SU-DHL-6 (cell line): ENCODE data around the gene ZNF333.

Experiments used
- H2AFZ ChIP-seq: fragments of 200-600 bp; sonication (generic); 2 replicates; pipeline ENCODE4 v1.6.1; 2014; ENCODE audit warnings: low read depth, mild to moderate bottlenecking, moderate library complexity, mixed read lengths, antibody characterized with exemption, low read length; ENCODE audit not compliant: severe bottlenecking
- H3F3A ChIP-seq: fragments of 200-600 bp; shearing (Covaris generic); 2 replicates; pipeline ENCODE4 v1.6.0; 2016; ENCODE audit warnings: antibody characterized with exemption, mild to moderate bottlenecking; ENCODE audit not compliant: insufficient read depth
- H3K27ac ChIP-seq: fragments of 200-600 bp; sonication (generic); 2 replicates; pipeline ENCODE4 v1.5.1; 2016; ENCODE audit warnings: low read depth, mild to moderate bottlenecking, low read length, moderate library complexity, mixed read lengths
- H3K27me3 ChIP-seq: fragments of 200-600 bp; sonication (generic), shearing (Covaris generic); 2 replicates; pipeline ENCODE4 v1.6.0; 2014; ENCODE audit warnings: mild to moderate bottlenecking, low read length
- H3K36me3 ChIP-seq: fragments of 200-600 bp; sonication (generic); 2 replicates; pipeline ENCODE4 v1.6.1; 2014; ENCODE audit warnings: mild to moderate bottlenecking, low read length, mixed read lengths
- H3K4me2 ChIP-seq: fragments of 300-600, 200-600 bp; shearing (Covaris generic), sonication (generic); 2 replicates; pipeline ENCODE4 v1.6.0; 2014; ENCODE audit warnings: low read length, low read depth, mild to moderate bottlenecking; ENCODE audit not compliant: poor library complexity, severe bottlenecking
- H3K4me3 ChIP-seq: fragments of 200-600 bp; sonication (generic); 2 replicates; pipeline ENCODE4 v1.5.1; 2014; ENCODE audit warnings: antibody characterized with exemption, low read length, mild to moderate bottlenecking, mixed read lengths; ENCODE audit not compliant: insufficient read depth, poor library complexity, severe bottlenecking
- H3K79me2 ChIP-seq: fragments of 200-600 bp; sonication (generic); 2 replicates; pipeline ENCODE4 v1.6.1; 2014; ENCODE audit warnings: mild to moderate bottlenecking, low read length, moderate library complexity; ENCODE audit not compliant: insufficient read depth
- H3K9ac ChIP-seq: fragments of 200-600 bp; sonication (generic); 2 replicates; pipeline ENCODE4 v1.7.0; 2014; ENCODE audit warnings: mild to moderate bottlenecking, low read length
- H3K9me2 ChIP-seq: fragments of 200-600 bp; sonication (generic); replicated peaks from 2 replicates; pipeline ENCODE4 v1.6.1; 2014; ENCODE audit warnings: low read length; ENCODE audit not compliant: insufficient read depth
- H3K9me3 ChIP-seq: fragments of 200-600 bp; sonication (generic); 2 replicates; pipeline ENCODE4 v1.6.1; 2014; ENCODE audit warnings: low read length, mixed read lengths; ENCODE audit not compliant: insufficient read depth
- H4K20me1 ChIP-seq: fragments of 200-600 bp; sonication (generic); 2 replicates; pipeline ENCODE4 v1.6.1; 2014; ENCODE audit warnings: low read depth, mild to moderate bottlenecking, antibody characterized with exemption, low read length, moderate library complexity, mixed read lengths
- EZH2phosphoT487 ChIP-seq: fragments of 200-600 bp; sonication (generic), shearing (Covaris generic); conservative IDR thresholded peaks from 2 replicates; pipeline ENCODE4 v1.6.1; 2018; ENCODE audit warnings: mild to moderate bottlenecking, antibody characterized with exemption, low read length, moderate library complexity, mixed read lengths
- TF ChIP-seq, protein P1 (sequence below): fragments of 200-600 bp; sonication (generic); IDR thresholded peaks from one replicate; pipeline ENCODE4 v1.5.1; 2017; ENCODE audit warnings: antibody characterized with exemption, mild to moderate bottlenecking, low read length, moderate library complexity; ENCODE audit not compliant: insufficient read depth, poor library complexity, severe bottlenecking

ZNF333 gene

DNA sequence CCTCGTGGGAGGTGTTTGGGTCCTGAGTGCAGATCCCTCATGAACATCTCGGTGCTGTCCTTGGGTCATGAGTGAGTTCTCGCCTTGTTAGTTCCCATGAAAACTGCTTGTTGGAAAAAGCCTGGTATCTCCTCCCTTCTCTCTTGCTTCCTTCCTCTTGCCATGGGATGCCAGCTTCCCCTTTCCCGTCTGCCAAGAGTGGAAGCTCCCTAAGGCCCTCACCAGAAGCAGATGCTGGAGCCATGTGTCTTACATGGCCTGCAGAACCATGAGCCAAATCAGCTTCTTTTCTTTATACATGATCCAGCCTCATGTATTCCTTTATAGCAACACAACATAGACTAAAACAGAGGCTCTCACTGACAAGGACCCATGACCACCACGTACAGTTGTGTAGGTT is 80.3 kb downstream of the ZNF333 start:
- Histone ChIP-seq H3K4me2 (no peak overlapping the region), H4K20me1 (no peaks in the 10 kb centered on the region), H3K27me3 (no peaks in the 10 kb centered on the region), H3K4me3 (no peak overlapping the region), H3K27ac (no peak overlapping the region), H3F3A (no peaks in the 10 kb centered on the region), H2AFZ (no peak overlapping the region), H3K36me3 (no peaks in the 10 kb centered on the region), H3K9me2 (no peaks in the 10 kb centered on the region), H3K79me2 (no peaks in the 10 kb centered on the region), H3K9ac (no peak overlapping the region), H3K9me3 (no peaks in the 10 kb centered on the region)
- TF ChIP-seq EZH2phosphoT487 = no peak
- TF ChIP-seq, protein P1, sequence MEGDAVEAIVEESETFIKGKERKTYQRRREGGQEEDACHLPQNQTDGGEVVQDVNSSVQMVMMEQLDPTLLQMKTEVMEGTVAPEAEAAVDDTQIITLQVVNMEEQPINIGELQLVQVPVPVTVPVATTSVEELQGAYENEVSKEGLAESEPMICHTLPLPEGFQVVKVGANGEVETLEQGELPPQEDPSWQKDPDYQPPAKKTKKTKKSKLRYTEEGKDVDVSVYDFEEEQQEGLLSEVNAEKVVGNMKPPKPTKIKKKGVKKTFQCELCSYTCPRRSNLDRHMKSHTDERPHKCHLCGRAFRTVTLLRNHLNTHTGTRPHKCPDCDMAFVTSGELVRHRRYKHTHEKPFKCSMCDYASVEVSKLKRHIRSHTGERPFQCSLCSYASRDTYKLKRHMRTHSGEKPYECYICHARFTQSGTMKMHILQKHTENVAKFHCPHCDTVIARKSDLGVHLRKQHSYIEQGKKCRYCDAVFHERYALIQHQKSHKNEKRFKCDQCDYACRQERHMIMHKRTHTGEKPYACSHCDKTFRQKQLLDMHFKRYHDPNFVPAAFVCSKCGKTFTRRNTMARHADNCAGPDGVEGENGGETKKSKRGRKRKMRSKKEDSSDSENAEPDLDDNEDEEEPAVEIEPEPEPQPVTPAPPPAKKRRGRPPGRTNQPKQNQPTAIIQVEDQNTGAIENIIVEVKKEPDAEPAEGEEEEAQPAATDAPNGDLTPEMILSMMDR = no peak

- Histone ChIP-seq H4K20me1 (no peaks in the 10 kb centered on the region), H3K9me3 (no peaks in the 10 kb centered on the region), H2AFZ (no peak overlapping the region), H3K79me2 (no peaks in the 10 kb centered on the region), H3K27ac (no peak overlapping the region), H3K9me2 (no peaks in the 10 kb centered on the region), H3K36me3 (no peaks in the 10 kb centered on the region), H3F3A (no peaks in the 10 kb centered on the region), H3K4me3 (no peak overlapping the region), H3K9ac (no peak overlapping the region), H3K27me3 (no peaks in the 10 kb centered on the region), H3K4me2 (no peak overlapping the region)
- no peak for TF ChIP-seq EZH2phosphoT487
- TF ChIP-seq, protein P1 = no peak
Observed at GRCh38 chr19:14770944-14771839, 81.3 kb downstream of the ZNF333 start.

DNA sequence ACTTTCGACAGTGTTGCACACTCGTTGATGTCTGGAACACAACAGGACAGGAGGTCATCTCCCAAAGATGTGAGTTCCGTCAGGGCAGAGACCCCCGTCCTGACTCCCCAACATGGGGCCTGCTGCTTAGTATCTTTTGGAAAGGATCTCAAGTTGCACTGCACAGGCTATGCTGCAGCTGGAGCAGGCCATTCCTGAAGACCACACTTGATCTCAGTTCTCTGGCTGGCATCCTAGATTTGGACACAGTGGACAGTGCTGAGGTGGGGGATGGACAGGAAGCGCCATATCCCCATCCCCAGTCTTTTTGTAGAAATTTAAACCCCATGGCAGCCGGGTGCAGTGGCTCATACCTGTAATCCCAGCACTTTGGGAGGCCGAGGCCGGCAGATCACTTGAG is 82.6 kb downstream of the ZNF333 start:
- Histone ChIP-seq H3K4me2 (no peak overlapping the region), H3K36me3 (no peaks in the 10 kb centered on the region), H3K4me3 (no peak overlapping the region), H3K9me2 (no peaks in the 10 kb centered on the region), H2AFZ (no peak overlapping the region), H3K9ac (no peak overlapping the region), H3K27ac (no peak overlapping the region), H3F3A (no peaks in the 10 kb centered on the region), H3K79me2 (no peaks in the 10 kb centered on the region), H3K27me3 (no peaks in the 10 kb centered on the region), H4K20me1 (no peaks in the 10 kb centered on the region), H3K9me3 (no peaks in the 10 kb centered on the region)
- TF ChIP-seq EZH2phosphoT487 = no peak
- TF ChIP-seq, protein P1 = no peak
